ENCODE data around the gene KCND3.

KCND3 gene

DNA sequence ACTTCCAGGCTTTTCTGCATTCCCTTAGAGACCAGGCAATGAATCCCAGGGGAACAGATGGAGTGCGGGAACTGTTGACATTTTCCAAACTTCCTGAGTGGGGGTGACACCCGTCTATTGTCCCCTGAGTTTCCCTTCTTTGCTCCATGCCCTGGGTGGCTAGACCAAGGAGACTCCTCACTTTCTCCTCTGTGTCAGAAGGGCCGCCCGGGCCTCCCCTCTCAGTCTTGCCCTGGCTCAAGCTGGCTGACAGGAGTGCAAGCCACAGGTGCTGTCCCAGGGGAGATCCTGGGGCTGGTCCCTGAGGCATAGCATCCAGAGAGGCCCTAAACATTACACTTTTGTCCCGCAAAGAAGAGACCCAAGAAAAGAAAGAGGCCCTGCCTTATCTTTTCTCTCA lies 170.9 kb downstream of the KCND3 start:
- Histone ChIP-seq H3K4me3 (ENCODE audit: low read length in 2 of 2) (no peak overlapping the region), H2AFZ (ENCODE audit: low read length) (no peak overlapping the region), H2BK12ac (ENCODE audit: low read length) (no peak overlapping the region), H4K91ac (ENCODE audit: low read depth, low read length, poor library complexity) (no peak overlapping the region), H4K8ac (ENCODE audit: low read depth, low read length) (no peak overlapping the region), H2BK15ac (ENCODE audit: low read length) (no peak overlapping the region), H3K9ac (ENCODE audit: low read depth, low read length, poor library complexity) (no peak overlapping the region), H3K27ac (replicated peaks; ENCODE audit: low read length) (no peak overlapping the region), H3K9me3 (replicated peaks in 1 of 2; ENCODE audit: control insufficient read depth in 2 of 2, insufficient read depth in 1 of 2, low read depth in 1 of 2, low read length in 2 of 2) (no peaks in the 10 kb centered on the region), H3K14ac (ENCODE audit: low read length) (no peak overlapping the region), H3K4me1 (ENCODE audit: control insufficient read depth in 2 of 2, insufficient read depth in 1 of 2, low read depth in 1 of 2, low read length in 2 of 2) (no peaks in the 10 kb centered on the region), H3K27me3 (ENCODE audit: control insufficient read depth in 3 of 3, insufficient read depth in 3 of 3, low read depth in 1 of 3, low read length in 3 of 3) (peaks cover 0 to 7% (median 0%) of the 10 kb centered on the region in 3 experiments), H2BK5ac (ENCODE audit: low read length) (no peak overlapping the region), H2BK120ac (ENCODE audit: low read depth, low read length) (no peak overlapping the region), H3K36me3 (replicated peaks in 1 of 2; ENCODE audit: control insufficient read depth in 2 of 2, insufficient read depth in 2 of 2, low read length in 2 of 2) (no peaks in the 10 kb centered on the region), H3K4ac (ENCODE audit: low read length) (no peak overlapping the region), H3K18ac (ENCODE audit: low read length) (no peak overlapping the region), H3K79me1 (ENCODE audit: low read depth, low read length) (no peaks in the 10 kb centered on the region), H3K23ac (ENCODE audit: low read depth, low read length, poor library complexity) (no peak overlapping the region), H2AK5ac (ENCODE audit: low read depth, low read length) (no peak overlapping the region), H3K4me2 (ENCODE audit: insufficient read depth, low read length, poor library complexity, severe bottlenecking) (no peak overlapping the region)
- DNase-seq (ENCODE audit: low spot score), result no peak
- WGBS, 2 donors (ENCODE audit: extremely low coverage in 2 of 2, insufficient read length in 2 of 2, insufficient replicate concordance in 1 of 2), result no CpG with 5 or more reads among the region's 5 CpGs

DNA sequence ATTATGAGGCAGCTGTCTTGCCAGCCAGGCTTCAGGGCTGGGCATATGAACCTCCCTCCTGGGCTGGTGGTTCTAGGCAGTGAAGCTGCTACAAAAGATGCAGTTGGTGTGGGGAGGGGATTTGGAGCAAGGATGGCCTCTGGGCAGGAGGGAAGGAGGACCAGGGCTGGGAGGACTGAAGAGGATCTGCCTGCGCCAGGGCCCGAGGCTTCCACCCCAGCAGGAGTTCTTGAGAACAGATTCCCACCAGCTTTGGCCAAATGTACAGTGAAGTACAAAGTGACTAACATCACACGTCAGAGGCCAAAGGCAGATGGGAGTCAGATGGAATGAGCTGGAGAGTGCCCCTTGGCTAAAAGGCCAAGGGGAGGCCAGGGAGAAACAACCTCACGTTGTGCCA lies 171.4 kb downstream of the KCND3 start:
- no peak overlapping the region for H3K4me2 ChIP-seq (ENCODE audit: insufficient read depth, low read length, poor library complexity, severe bottlenecking)
- H3K27me3 ChIP-seq (ENCODE audit: control insufficient read depth in 3 of 3, insufficient read depth in 3 of 3, low read depth in 1 of 3, low read length in 3 of 3), result peaks cover 0 to 7% (median 0%) of the 10 kb centered on the region in 3 experiments
- H2AFZ ChIP-seq (ENCODE audit: low read length), result no peak overlapping the region
- no peak overlapping the region for H2AK5ac ChIP-seq (ENCODE audit: low read depth, low read length)
- H3K79me1 ChIP-seq (ENCODE audit: low read depth, low read length), result no peaks in the 10 kb centered on the region
- no peak overlapping the region for H3K27ac ChIP-seq (replicated peaks; ENCODE audit: low read length)
- no peak overlapping the region for H4K8ac ChIP-seq (ENCODE audit: low read depth, low read length)
- no peaks in the 10 kb centered on the region for H3K4me1 ChIP-seq (ENCODE audit: control insufficient read depth in 2 of 2, insufficient read depth in 1 of 2, low read depth in 1 of 2, low read length in 2 of 2)
- H3K36me3 ChIP-seq (replicated peaks in 1 of 2; ENCODE audit: control insufficient read depth in 2 of 2, insufficient read depth in 2 of 2, low read length in 2 of 2), result no peaks in the 10 kb centered on the region
- peak overlapping the region; percentile 25 for H3K18ac ChIP-seq (ENCODE audit: low read length)
- H3K9ac ChIP-seq (ENCODE audit: low read depth, low read length, poor library complexity), result no peak overlapping the region
- WGBS, 2 donors (ENCODE audit: extremely low coverage in 2 of 2, insufficient read length in 2 of 2, insufficient replicate concordance in 1 of 2), result no CpG with 5 or more reads among the region's 4 CpGs
- H3K4me3 ChIP-seq (ENCODE audit: low read length in 2 of 2), result peak overlapping the region in 1 of 2 donors; percentile 31
- H3K23ac ChIP-seq (ENCODE audit: low read depth, low read length, poor library complexity), result no peak overlapping the region
- no peak overlapping the region for H2BK15ac ChIP-seq (ENCODE audit: low read length)
- H2BK12ac ChIP-seq (ENCODE audit: low read length), result no peak overlapping the region
- H3K9me3 ChIP-seq (replicated peaks in 1 of 2; ENCODE audit: control insufficient read depth in 2 of 2, insufficient read depth in 1 of 2, low read depth in 1 of 2, low read length in 2 of 2), result no peaks in the 10 kb centered on the region
- no peak overlapping the region for H2BK120ac ChIP-seq (ENCODE audit: low read depth, low read length)
- H3K4ac ChIP-seq (ENCODE audit: low read length), result no peak overlapping the region
- no peak for DNase-seq (ENCODE audit: low spot score)
- no peak overlapping the region for H3K14ac ChIP-seq (ENCODE audit: low read length)
- H4K91ac ChIP-seq (ENCODE audit: low read depth, low read length, poor library complexity), result no peak overlapping the region
- no peak overlapping the region for H2BK5ac ChIP-seq (ENCODE audit: low read length)

DNA sequence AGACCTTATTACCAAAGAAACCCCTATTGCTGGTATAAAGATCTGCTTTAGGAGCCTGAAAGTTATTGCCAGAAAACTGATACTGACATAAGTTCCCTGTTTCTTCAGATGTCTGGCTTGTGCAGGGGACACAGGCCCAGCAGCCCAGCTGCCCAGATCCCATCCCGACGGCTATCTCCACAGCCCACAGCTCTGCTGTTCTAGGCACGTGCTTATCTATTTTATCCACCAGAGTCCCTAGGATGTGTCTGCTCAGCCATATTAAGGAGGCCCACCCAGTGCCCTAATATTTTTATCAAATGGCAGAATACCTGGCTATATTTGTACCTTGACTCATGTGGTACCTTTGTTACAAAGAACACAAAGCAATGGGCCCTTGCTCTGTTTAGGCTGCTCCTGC lies 174.8 kb downstream of the KCND3 start:
- H3K27ac ChIP-seq (replicated peaks; ENCODE audit: low read length), result no peak overlapping the region
- no peak overlapping the region for H2BK15ac ChIP-seq (ENCODE audit: low read length)
- no peaks in the 10 kb centered on the region for H3K4me1 ChIP-seq (ENCODE audit: control insufficient read depth in 2 of 2, insufficient read depth in 1 of 2, low read depth in 1 of 2, low read length in 2 of 2)
- no peak overlapping the region for H3K4ac ChIP-seq (ENCODE audit: low read length)
- H4K8ac ChIP-seq (ENCODE audit: low read depth, low read length), result no peak overlapping the region
- no peak overlapping the region for H3K23ac ChIP-seq (ENCODE audit: low read depth, low read length, poor library complexity)
- H3K79me1 ChIP-seq (ENCODE audit: low read depth, low read length), result no peaks in the 10 kb centered on the region
- no peaks in the 10 kb centered on the region for H3K36me3 ChIP-seq (replicated peaks in 1 of 2; ENCODE audit: control insufficient read depth in 2 of 2, insufficient read depth in 2 of 2, low read length in 2 of 2)
- no peak overlapping the region for H3K14ac ChIP-seq (ENCODE audit: low read length)
- H2AFZ ChIP-seq (ENCODE audit: low read length), result no peak overlapping the region
- no peak overlapping the region for H3K18ac ChIP-seq (ENCODE audit: low read length)
- no CpG with 5 or more reads among the region's 3 CpGs for WGBS, 2 donors (ENCODE audit: extremely low coverage in 2 of 2, insufficient read length in 2 of 2, insufficient replicate concordance in 1 of 2)
- H4K91ac ChIP-seq (ENCODE audit: low read depth, low read length, poor library complexity), result no peak overlapping the region
- no peak overlapping the region for H3K4me3 ChIP-seq (ENCODE audit: low read length in 2 of 2)
- no peak overlapping the region for H3K4me2 ChIP-seq (ENCODE audit: insufficient read depth, low read length, poor library complexity, severe bottlenecking)
- no peak for DNase-seq (ENCODE audit: low spot score)
- H2AK5ac ChIP-seq (ENCODE audit: low read depth, low read length), result no peak overlapping the region
- H2BK12ac ChIP-seq (ENCODE audit: low read length), result no peak overlapping the region
- no peak overlapping the region for H2BK5ac ChIP-seq (ENCODE audit: low read length)
- peaks cover 0 to 15% (median 0%) of the 10 kb centered on the region in 3 experiments for H3K27me3 ChIP-seq (ENCODE audit: control insufficient read depth in 3 of 3, insufficient read depth in 3 of 3, low read depth in 1 of 3, low read length in 3 of 3)
- no peak overlapping the region for H3K9ac ChIP-seq (ENCODE audit: low read depth, low read length, poor library complexity)
- H3K9me3 ChIP-seq (replicated peaks in 1 of 2; ENCODE audit: control insufficient read depth in 2 of 2, insufficient read depth in 1 of 2, low read depth in 1 of 2, low read length in 2 of 2), result no peaks in the 10 kb centered on the region
- no peak overlapping the region for H2BK120ac ChIP-seq (ENCODE audit: low read depth, low read length)

- DNase-seq (ENCODE audit: low spot score), result no peak
- Histone ChIP-seq H3K18ac (ENCODE audit: low read length) (no peak overlapping the region), H3K4me1 (ENCODE audit: control insufficient read depth in 2 of 2, insufficient read depth in 1 of 2, low read depth in 1 of 2, low read length in 2 of 2) (no peaks in the 10 kb centered on the region), H3K27me3 (ENCODE audit: control insufficient read depth in 3 of 3, insufficient read depth in 3 of 3, low read depth in 1 of 3, low read length in 3 of 3) (peaks cover 0 to 15% (median 0%) of the 10 kb centered on the region in 3 experiments), H3K4me3 (ENCODE audit: low read length in 2 of 2) (no peak overlapping the region), H3K79me1 (ENCODE audit: low read depth, low read length) (no peaks in the 10 kb centered on the region), H2BK15ac (ENCODE audit: low read length) (no peak overlapping the region), H3K4ac (ENCODE audit: low read length) (no peak overlapping the region), H2BK120ac (ENCODE audit: low read depth, low read length) (no peak overlapping the region), H3K27ac (replicated peaks; ENCODE audit: low read length) (no peak overlapping the region), H2BK5ac (ENCODE audit: low read length) (no peak overlapping the region), H4K91ac (ENCODE audit: low read depth, low read length, poor library complexity) (no peak overlapping the region), H4K8ac (ENCODE audit: low read depth, low read length) (no peak overlapping the region), H3K9me3 (replicated peaks in 1 of 2; ENCODE audit: control insufficient read depth in 2 of 2, insufficient read depth in 1 of 2, low read depth in 1 of 2, low read length in 2 of 2) (no peaks in the 10 kb centered on the region), H3K36me3 (replicated peaks in 1 of 2; ENCODE audit: control insufficient read depth in 2 of 2, insufficient read depth in 2 of 2, low read length in 2 of 2) (no peaks in the 10 kb centered on the region), H2BK12ac (ENCODE audit: low read length) (no peak overlapping the region), H3K14ac (ENCODE audit: low read length) (no peak overlapping the region), H3K4me2 (ENCODE audit: insufficient read depth, low read length, poor library complexity, severe bottlenecking) (no peak overlapping the region), H2AFZ (ENCODE audit: low read length) (no peak overlapping the region), H3K9ac (ENCODE audit: low read depth, low read length, poor library complexity) (no peak overlapping the region), H2AK5ac (ENCODE audit: low read depth, low read length) (no peak overlapping the region), H3K23ac (ENCODE audit: low read depth, low read length, poor library complexity) (no peak overlapping the region)
- no CpG with 5 or more reads among the region's 9 CpGs for WGBS, 2 donors (ENCODE audit: extremely low coverage in 2 of 2, insufficient read length in 2 of 2, insufficient replicate concordance in 1 of 2)
Measured at GRCh38 chr1:111814305-111814628, 175.2 kb downstream of the KCND3 start.

Measured in neuronal stem cell (in vitro differentiated cells).